HCT116 (cell line): ENCODE measurements around the gene NTN4. TPM values are rescaled to one million over a fixed set of nuclear protein-coding genes. Genes with fewer than 3 reads are reported as not detected.

Experiments used
- ATAC-seq: fragments of 200-7000 bp; cut with Tn5 transposase; 2 replicates; pipeline ENCODE4 v1.9.1; 2020; ENCODE audit warnings: mild to moderate bottlenecking, moderate library complexity
- BruUV-seq: library from RNA; stranded (reverse); fragments of 400-500 nt; replicated peaks from 2 replicates; lab custom pipeline; 2021; lab: Mats Ljungman, UMichigan
- CTCF ChIA-PET: fragments of 300-600 bp; sonication (Branson Sonifier 250); formaldehyde crosslinking; loops from one replicate; lab custom pipeline; 2021; ENCODE audit warnings: antibody characterized with exemption; lab: Charles Lee
- POLR2A ChIA-PET: fragments of 300-600, 350-600 bp; sonication (Branson Sonifier 250); formaldehyde crosslinking; loops from one replicate; lab custom pipeline; 2021; ENCODE audit warnings: antibody characterized with exemption; lab: Charles Lee
- RAD21 ChIA-PET, 2 experiments: fragments of 300-600 bp; sonication (Branson Sonifier 250); formaldehyde crosslinking; loops; one replicate each; lab custom pipeline; 2023; ENCODE audit warnings: low total read pairs in 2 of 2; ENCODE audit not compliant: uncharacterized antibody in 2 of 2, unreplicated experiment in 2 of 2, low non-redundant PET in 1 of 2; lab: Charles Lee
- DNase-seq: peaks from one replicate; pipeline ENCODE4 v3.0.0-alpha.2; 2010; ENCODE audit warnings: low read depth, low spot score
- H2AFZ ChIP-seq: fragments of 200-600 bp; shearing (Covaris generic), sonication (generic); 2 replicates; pipeline ENCODE4 v1.6.1; 2017; ENCODE audit warnings: low read depth, mixed run types, mixed read lengths, antibody characterized with exemption, low read length; ENCODE audit not compliant: poor library complexity, severe bottlenecking
- H3K27ac ChIP-seq: 2 replicates; pipeline ENCODE4 v1.5.1; 2012; ENCODE audit warnings: low read depth, low read length
- H3K27me3 ChIP-seq: fragments of 200-600 bp; sonication (generic); 2 replicates; pipeline ENCODE4 v1.6.1; 2016; ENCODE audit warnings: mixed run types, low read length, mixed read lengths; ENCODE audit not compliant: insufficient read depth
- H3K36me3 ChIP-seq, 2 experiments: fragments of 200-500 bp in 1 of 2; fragments of 200-600 bp in 1 of 2; sonication (Bioruptor generic) in 1 of 2; sonication (generic) in 1 of 2; 2 replicates each; pipeline versions ENCODE4 v1.5.1 to v1.6.1; 2014 to 2016; ENCODE audit warnings: low read length in 2 of 2, inconsistent platforms in 1 of 2, mixed read lengths in 1 of 2, mixed run types in 1 of 2; ENCODE audit not compliant: insufficient read depth in 2 of 2, control insufficient read depth in 1 of 2
- H3K4me1 ChIP-seq, 2 experiments: fragments of 200-600 bp in 1 of 2; sonication (generic) in 1 of 2; 2 replicates each; pipeline versions ENCODE4 v1.5.1 to v1.6.1; 2012 to 2017; ENCODE audit warnings: low read length in 2 of 2, inconsistent platforms in 1 of 2, mild to moderate bottlenecking in 1 of 2, mixed read lengths in 1 of 2, mixed run types in 1 of 2, moderate library complexity in 1 of 2; ENCODE audit not compliant: insufficient read depth in 2 of 2, control insufficient read depth in 1 of 2
- H3K4me2 ChIP-seq: fragments of 200-600 bp; sonication (generic); 2 replicates; pipeline ENCODE4 v1.6.1; 2017; ENCODE audit warnings: mixed run types, low read length, mixed read lengths
- H3K4me3 ChIP-seq, 2 experiments: fragments of 200-600 bp in 1 of 2; sonication (generic) in 1 of 2; replicated peaks in 1 of 2; 2 replicates each; pipeline ENCODE4 v1.5.1; 2011 to 2016; ENCODE audit warnings: low read length in 2 of 2, control low read depth in 1 of 2, low read depth in 1 of 2, mild to moderate bottlenecking in 1 of 2, mixed read lengths in 1 of 2, mixed run types in 1 of 2
- H3K79me2 ChIP-seq: fragments of 200-600 bp; sonication (generic); 2 replicates; pipeline ENCODE4 v1.6.1; 2017; ENCODE audit warnings: mild to moderate bottlenecking, mixed run types, low read length, moderate library complexity, mixed read lengths; ENCODE audit not compliant: insufficient read depth
- H3K9ac ChIP-seq: fragments of 200-600 bp; sonication (generic); 2 replicates; pipeline ENCODE4 v1.6.1; 2016; ENCODE audit warnings: low read length, mixed read lengths
- H3K9me2 ChIP-seq: fragments of 200-600 bp; sonication (generic), shearing (Covaris generic); 2 replicates; pipeline ENCODE4 v1.6.1; 2017; ENCODE audit warnings: mixed run types, mild to moderate bottlenecking, moderate library complexity; ENCODE audit not compliant: insufficient read depth
- H3K9me3 ChIP-seq, 2 experiments: fragments of 200-500 bp in 1 of 2; fragments of 200-600 bp in 1 of 2; sonication (Bioruptor generic) in 1 of 2; sonication (generic) in 1 of 2; 2 replicates each; pipeline ENCODE4 v1.6.1; 2014 to 2017; ENCODE audit warnings: low read length in 2 of 2, mixed read lengths in 2 of 2, inconsistent platforms in 1 of 2, low read depth in 1 of 2, mild to moderate bottlenecking in 1 of 2, mixed run types in 1 of 2, moderate library complexity in 1 of 2; ENCODE audit not compliant: control insufficient read depth in 1 of 2, insufficient read depth in 1 of 2
- H4K20me1 ChIP-seq: fragments of 200-600 bp; sonication (generic), shearing (Covaris generic); 2 replicates; pipeline ENCODE4 v1.6.1; 2017; ENCODE audit warnings: mixed run types, mild to moderate bottlenecking, moderate library complexity; ENCODE audit not compliant: insufficient read depth
- CEBPB ChIP-seq: IDR thresholded peaks from 2 replicates; pipeline ENCODE4 v1.6.1; 2012; ENCODE audit warnings: low read depth
- EGR1 ChIP-seq: IDR thresholded peaks from 2 replicates; pipeline ENCODE4 v1.6.1; 2012; ENCODE audit warnings: low read depth
- ELF1 ChIP-seq: IDR thresholded peaks from 2 replicates; pipeline ENCODE4 v1.6.1; 2012; ENCODE audit warnings: low read depth, borderline replicate concordance
- EZH2 ChIP-seq: fragments of 200-600 bp; sonication (generic); IDR thresholded peaks from 2 replicates; pipeline ENCODE4 v1.6.1; 2017; ENCODE audit warnings: antibody characterized with exemption, mixed run types
- EZH2phosphoT487 ChIP-seq: fragments of 200-600 bp; IDR thresholded peaks from 2 replicates; pipeline ENCODE4 v1.6.1; 2018; ENCODE audit warnings: antibody characterized with exemption, borderline replicate concordance
- FOSL1 ChIP-seq: IDR thresholded peaks from 2 replicates; pipeline ENCODE4 v1.6.1; 2012; ENCODE audit warnings: low read depth
- JUND ChIP-seq: IDR thresholded peaks from 2 replicates; pipeline ENCODE4 v1.6.1; 2012
- POLR2AphosphoS5 ChIP-seq: IDR thresholded peaks from 2 replicates; pipeline ENCODE4 v1.6.1; 2011; ENCODE audit warnings: mild to moderate bottlenecking, low read depth, low read length, moderate library complexity
- RAD21 ChIP-seq: IDR thresholded peaks from 2 replicates; pipeline ENCODE4 v1.6.1; 2012; ENCODE audit warnings: low read depth, mild to moderate bottlenecking
- SIN3A ChIP-seq: IDR thresholded peaks from 2 replicates; pipeline ENCODE4 v1.6.1; 2012; ENCODE audit warnings: low read depth
- SRF ChIP-seq: IDR thresholded peaks from 2 replicates; pipeline ENCODE4 v1.6.1; 2012; ENCODE audit warnings: low read depth
- ZFX ChIP-seq: fragments of 450-650 bp; IDR thresholded peaks from 2 replicates; pipeline ENCODE4 v1.6.1; 2017
- intact Hi-C: fragments of 100-400 bp; cut with micrococcal nuclease; formaldehyde crosslinking; loops from 2 replicates; pipeline ENCODE4 v1.10.0; 2022
- total RNA-seq: library from RNA; stranded (reverse); gene quantifications from one replicate; pipeline ENCODE4 v1.2.1, GENCODE V29; 2021; ENCODE audit not compliant: unreplicated experiment
- TF ChIP-seq, protein P1 (sequence below): IDR thresholded peaks from 2 replicates; pipeline ENCODE4 v1.6.1; 2012; ENCODE audit warnings: low read depth
- TF ChIP-seq, protein P2 (sequence below), 3 experiments: fragments of 200-600 bp in 1 of 3; sonication (generic) in 1 of 3; IDR thresholded peaks in 2 of 3; conservative IDR thresholded peaks in 1 of 3; 2 replicates each; pipeline ENCODE4 v1.5.1; 2012 to 2017; ENCODE audit warnings: low read depth in 2 of 3, low read length in 2 of 3, antibody characterized with exemption in 1 of 3, borderline replicate concordance in 1 of 3, control low read depth in 1 of 3, mild to moderate bottlenecking in 1 of 3, mixed read lengths in 1 of 3, mixed run types in 1 of 3, moderate library complexity in 1 of 3; ENCODE audit not compliant: insufficient read depth in 1 of 3
- TF ChIP-seq, protein P3 (sequence below): IDR thresholded peaks from 2 replicates; pipeline ENCODE4 v1.6.1; 2012
- TF ChIP-seq, protein P4 (sequence below): IDR thresholded peaks from 2 replicates; pipeline ENCODE4 v1.6.1; 2012

The NTN4 gene
- total RNA-seq, 1 experiment from 2014 or later, result 4.3 TPM

DNA sequence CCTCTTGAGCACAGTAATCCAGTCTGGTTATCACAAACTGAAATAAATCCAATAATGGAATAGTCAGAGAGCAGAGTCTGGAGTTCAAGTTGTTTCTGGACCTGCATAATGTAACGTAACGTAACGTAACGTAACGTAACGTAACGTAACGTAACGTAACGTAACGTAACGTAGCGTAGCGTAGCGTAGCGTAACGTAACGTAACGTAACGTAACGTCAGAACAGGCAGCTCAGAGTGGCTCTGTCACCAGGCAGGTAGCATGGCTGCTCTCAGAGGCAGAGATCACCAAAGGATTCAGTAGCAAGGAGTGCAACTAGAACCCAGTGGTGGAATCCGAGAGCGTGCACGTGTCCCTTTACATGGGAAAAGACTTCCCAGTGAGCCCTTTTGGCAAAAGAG is 153.6 kb downstream of the NTN4 start:
- no peaks in the 10 kb centered on the region for H3K36me3 ChIP-seq
- H3K9ac ChIP-seq, result no peak overlapping the region
- no peak overlapping the region for H3K4me2 ChIP-seq
- no TSS peak for BruUV-seq
- POLR2A ChIA-PET, result no interaction called here
- no peaks in the 10 kb centered on the region for H3K27me3 ChIP-seq
- H3K4me3 ChIP-seq, result no peak overlapping the region
- TF ChIP-seq JUND (no peak), POLR2AphosphoS5 (no peak), RAD21 (no peak), ELF1 (no peak), ZFX (no peak), EZH2 (no peak), SIN3A (no peak), FOSL1 (no peak), EZH2phosphoT487 (no peak), EGR1 (no peak), SRF (no peak), CEBPB (no peak)
- TF ChIP-seq, protein P1, sequence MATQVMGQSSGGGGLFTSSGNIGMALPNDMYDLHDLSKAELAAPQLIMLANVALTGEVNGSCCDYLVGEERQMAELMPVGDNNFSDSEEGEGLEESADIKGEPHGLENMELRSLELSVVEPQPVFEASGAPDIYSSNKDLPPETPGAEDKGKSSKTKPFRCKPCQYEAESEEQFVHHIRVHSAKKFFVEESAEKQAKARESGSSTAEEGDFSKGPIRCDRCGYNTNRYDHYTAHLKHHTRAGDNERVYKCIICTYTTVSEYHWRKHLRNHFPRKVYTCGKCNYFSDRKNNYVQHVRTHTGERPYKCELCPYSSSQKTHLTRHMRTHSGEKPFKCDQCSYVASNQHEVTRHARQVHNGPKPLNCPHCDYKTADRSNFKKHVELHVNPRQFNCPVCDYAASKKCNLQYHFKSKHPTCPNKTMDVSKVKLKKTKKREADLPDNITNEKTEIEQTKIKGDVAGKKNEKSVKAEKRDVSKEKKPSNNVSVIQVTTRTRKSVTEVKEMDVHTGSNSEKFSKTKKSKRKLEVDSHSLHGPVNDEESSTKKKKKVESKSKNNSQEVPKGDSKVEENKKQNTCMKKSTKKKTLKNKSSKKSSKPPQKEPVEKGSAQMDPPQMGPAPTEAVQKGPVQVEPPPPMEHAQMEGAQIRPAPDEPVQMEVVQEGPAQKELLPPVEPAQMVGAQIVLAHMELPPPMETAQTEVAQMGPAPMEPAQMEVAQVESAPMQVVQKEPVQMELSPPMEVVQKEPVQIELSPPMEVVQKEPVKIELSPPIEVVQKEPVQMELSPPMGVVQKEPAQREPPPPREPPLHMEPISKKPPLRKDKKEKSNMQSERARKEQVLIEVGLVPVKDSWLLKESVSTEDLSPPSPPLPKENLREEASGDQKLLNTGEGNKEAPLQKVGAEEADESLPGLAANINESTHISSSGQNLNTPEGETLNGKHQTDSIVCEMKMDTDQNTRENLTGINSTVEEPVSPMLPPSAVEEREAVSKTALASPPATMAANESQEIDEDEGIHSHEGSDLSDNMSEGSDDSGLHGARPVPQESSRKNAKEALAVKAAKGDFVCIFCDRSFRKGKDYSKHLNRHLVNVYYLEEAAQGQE, result no peak
- TF ChIP-seq, protein P2, sequence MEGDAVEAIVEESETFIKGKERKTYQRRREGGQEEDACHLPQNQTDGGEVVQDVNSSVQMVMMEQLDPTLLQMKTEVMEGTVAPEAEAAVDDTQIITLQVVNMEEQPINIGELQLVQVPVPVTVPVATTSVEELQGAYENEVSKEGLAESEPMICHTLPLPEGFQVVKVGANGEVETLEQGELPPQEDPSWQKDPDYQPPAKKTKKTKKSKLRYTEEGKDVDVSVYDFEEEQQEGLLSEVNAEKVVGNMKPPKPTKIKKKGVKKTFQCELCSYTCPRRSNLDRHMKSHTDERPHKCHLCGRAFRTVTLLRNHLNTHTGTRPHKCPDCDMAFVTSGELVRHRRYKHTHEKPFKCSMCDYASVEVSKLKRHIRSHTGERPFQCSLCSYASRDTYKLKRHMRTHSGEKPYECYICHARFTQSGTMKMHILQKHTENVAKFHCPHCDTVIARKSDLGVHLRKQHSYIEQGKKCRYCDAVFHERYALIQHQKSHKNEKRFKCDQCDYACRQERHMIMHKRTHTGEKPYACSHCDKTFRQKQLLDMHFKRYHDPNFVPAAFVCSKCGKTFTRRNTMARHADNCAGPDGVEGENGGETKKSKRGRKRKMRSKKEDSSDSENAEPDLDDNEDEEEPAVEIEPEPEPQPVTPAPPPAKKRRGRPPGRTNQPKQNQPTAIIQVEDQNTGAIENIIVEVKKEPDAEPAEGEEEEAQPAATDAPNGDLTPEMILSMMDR (IDR thresholded peaks at IDR 0.05 in 2 of 3, conservative IDR thresholded peaks at IDR 0.05 in 1 of 3; ENCODE audit: borderline replicate concordance in 1 of 3, insufficient read depth in 1 of 3, low read depth in 2 of 3, low read length in 2 of 3), result no peak
- TF ChIP-seq, protein P3, sequence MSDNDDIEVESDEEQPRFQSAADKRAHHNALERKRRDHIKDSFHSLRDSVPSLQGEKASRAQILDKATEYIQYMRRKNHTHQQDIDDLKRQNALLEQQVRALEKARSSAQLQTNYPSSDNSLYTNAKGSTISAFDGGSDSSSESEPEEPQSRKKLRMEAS, result no peak
- TF ChIP-seq, protein P4, sequence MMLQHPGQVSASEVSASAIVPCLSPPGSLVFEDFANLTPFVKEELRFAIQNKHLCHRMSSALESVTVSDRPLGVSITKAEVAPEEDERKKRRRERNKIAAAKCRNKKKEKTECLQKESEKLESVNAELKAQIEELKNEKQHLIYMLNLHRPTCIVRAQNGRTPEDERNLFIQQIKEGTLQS, result no peak
- DNase-seq (no peak), ATAC-seq (no peak)
- no peak overlapping the region for H3K27ac ChIP-seq
- no peaks in the 10 kb centered on the region for H3K9me3 ChIP-seq
- H2AFZ ChIP-seq, result no peak overlapping the region
- intact Hi-C loops, result no loop called here
- RAD21 ChIA-PET, result no interaction called here
- H3K79me2 ChIP-seq, result no peaks in the 10 kb centered on the region
- CTCF ChIA-PET, result no interaction called here
- peaks cover 8 to 20% of the 10 kb centered on the region in 2 experiments for H3K4me1 ChIP-seq
- no peaks in the 10 kb centered on the region for H3K9me2 ChIP-seq
- no peaks in the 10 kb centered on the region for H4K20me1 ChIP-seq
